Tibial nerve (tissue), 4 donors: ENCODE results near the gene APP. TPM values are rescaled to one million over a fixed set of nuclear protein-coding genes. Genes with fewer than 3 reads are reported as not detected.

Experiments used
- DNase-seq, 2 donors: peaks; one replicate each; pipeline ENCODE4 v3.0.0-alpha.2; 2019; ENCODE audit warnings: low spot score in 2 of 2
- H3K27ac ChIP-seq, 4 donors: fragments of 200-600 bp; sonication (generic) in 3 of 4; one replicate each; pipeline ENCODE4 v1.5.1; 2017 to 2019; ENCODE audit warnings: mild to moderate bottlenecking in 1 of 4
- H3K27me3 ChIP-seq, 2 donors: fragments of 200-600 bp; sonication (generic) in 1 of 2; one replicate each; pipeline versions ENCODE4 v1.5.1 to v1.6.0; 2017 to 2019
- H3K36me3 ChIP-seq, 3 donors: fragments of 200-600 bp; sonication (generic); one replicate each; pipeline ENCODE4 v1.5.1; 2018 to 2019
- H3K4me1 ChIP-seq, 4 donors: fragments of 200-600 bp; sonication (generic) in 3 of 4; one replicate each; pipeline ENCODE4 v1.5.1; 2017 to 2019
- H3K4me3 ChIP-seq, 4 donors: fragments of 200-600 bp; sonication (generic) in 3 of 4; one replicate each; pipeline ENCODE4 v1.5.1; 2017 to 2019; ENCODE audit warnings: mild to moderate bottlenecking in 1 of 4, moderate library complexity in 1 of 4
- H3K9me3 ChIP-seq, 4 donors: fragments of 200-600 bp; sonication (generic) in 3 of 4; one replicate each; pipeline ENCODE4 v1.5.1; 2017 to 2019
- EP300 ChIP-seq, 2 donors: sonication (generic); formaldehyde crosslinking; IDR thresholded peaks; one replicate each; pipeline ENCODE4 v1.6.1; 2017; ENCODE audit warnings: antibody characterized with exemption in 2 of 2, mild to moderate bottlenecking in 1 of 2
- POLR2A ChIP-seq, 2 donors: fragments of 450-650 bp; IDR thresholded peaks; one replicate each; pipeline ENCODE4 v1.6.1; 2017; ENCODE audit warnings: antibody characterized with exemption in 2 of 2, mild to moderate bottlenecking in 2 of 2, moderate library complexity in 2 of 2
- WGBS, 2 donors: methylation state at CpG; one replicate each; pipeline ENCODE4 v1.1.5; 2018; 5-methylcytosine and 5-hydroxymethylcytosine counted together
- total RNA-seq, 4 donors: library from RNA; depleted of rRNA; stranded (reverse); fragments of >200 nt; gene quantifications; one replicate each; pipeline ENCODE4 v1.1.0, GENCODE V29; 2016
- TF ChIP-seq, protein P1 (sequence below), 5 experiments: fragments of 200-600 bp in 3 of 5; fragments of 450-650 bp in 2 of 5; sonication (generic) in 3 of 5; IDR thresholded peaks; one replicate each; pipeline ENCODE4 v1.5.1; 2016 to 2019; ENCODE audit warnings: antibody characterized with exemption in 5 of 5, mild to moderate bottlenecking in 3 of 5, moderate library complexity in 2 of 5

The APP gene
- total RNA-seq, 4 donors from 2014 or later, result 271 to 327 (median 293) TPM

- H3K9me3 ChIP-seq, result no peaks in the 10 kb centered on the region
- peaks cover 0 to 13% (median 0%) of the 10 kb centered on the region in 3 donors for H3K36me3 ChIP-seq
- H3K27me3 ChIP-seq, result no peaks in the 10 kb centered on the region
- no peak for TF ChIP-seq POLR2A (IDR thresholded peaks at IDR 0.05)
- TF ChIP-seq, protein P1, sequence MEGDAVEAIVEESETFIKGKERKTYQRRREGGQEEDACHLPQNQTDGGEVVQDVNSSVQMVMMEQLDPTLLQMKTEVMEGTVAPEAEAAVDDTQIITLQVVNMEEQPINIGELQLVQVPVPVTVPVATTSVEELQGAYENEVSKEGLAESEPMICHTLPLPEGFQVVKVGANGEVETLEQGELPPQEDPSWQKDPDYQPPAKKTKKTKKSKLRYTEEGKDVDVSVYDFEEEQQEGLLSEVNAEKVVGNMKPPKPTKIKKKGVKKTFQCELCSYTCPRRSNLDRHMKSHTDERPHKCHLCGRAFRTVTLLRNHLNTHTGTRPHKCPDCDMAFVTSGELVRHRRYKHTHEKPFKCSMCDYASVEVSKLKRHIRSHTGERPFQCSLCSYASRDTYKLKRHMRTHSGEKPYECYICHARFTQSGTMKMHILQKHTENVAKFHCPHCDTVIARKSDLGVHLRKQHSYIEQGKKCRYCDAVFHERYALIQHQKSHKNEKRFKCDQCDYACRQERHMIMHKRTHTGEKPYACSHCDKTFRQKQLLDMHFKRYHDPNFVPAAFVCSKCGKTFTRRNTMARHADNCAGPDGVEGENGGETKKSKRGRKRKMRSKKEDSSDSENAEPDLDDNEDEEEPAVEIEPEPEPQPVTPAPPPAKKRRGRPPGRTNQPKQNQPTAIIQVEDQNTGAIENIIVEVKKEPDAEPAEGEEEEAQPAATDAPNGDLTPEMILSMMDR (IDR thresholded peaks at IDR 0.05), result no peak
- no peak for TF ChIP-seq EP300 (IDR thresholded peaks at IDR 0.05)
- DNase-seq, result no peak
- H3K4me3 ChIP-seq, result no peak overlapping the region
- peaks cover 0 to 15% (median 4%) of the 10 kb centered on the region in 4 donors for H3K4me1 ChIP-seq
- no peak overlapping the region for H3K27ac ChIP-seq
- WGBS, 2 donors, result 62 to 70% methylated on average over 3 of the region's 3 CpGs
These were observed 210.8 kb downstream of the APP start for GRCh38 chr21:25959799-25960198.

GRCh38 chr21:25956993-25957714 is 213.4 kb downstream of the APP start:
- WGBS, 2 donors, result 27 to 31% methylated on average over 2 of the region's 2 CpGs
- Histone ChIP-seq H3K9me3 (no peaks in the 10 kb centered on the region), H3K4me3 (no peak overlapping the region), H3K4me1 (peaks cover 0 to 23% (median 4%) of the 10 kb centered on the region in 4 donors), H3K36me3 (peaks cover 0 to 26% (median 0%) of the 10 kb centered on the region in 3 donors), H3K27ac (peak overlapping the region in 2 of 4 donors; percentile 11 to 55), H3K27me3 (no peaks in the 10 kb centered on the region)
- TF ChIP-seq EP300 (IDR thresholded peaks at IDR 0.05), result peak in 1 of 2 donors; percentile 24
- no peak for TF ChIP-seq POLR2A (IDR thresholded peaks at IDR 0.05)
- TF ChIP-seq, protein P1 (IDR thresholded peaks at IDR 0.05), result no peak
- DNase-seq, result no peak

- Histone ChIP-seq H3K27me3 (no peaks in the 10 kb centered on the region), H3K36me3 (peaks cover 0 to 29% (median 0%) of the 10 kb centered on the region in 3 donors), H3K4me1 (peaks cover 0 to 18% (median 4%) of the 10 kb centered on the region in 4 donors), H3K9me3 (no peaks in the 10 kb centered on the region), H3K27ac (no peak overlapping the region), H3K4me3 (no peak overlapping the region)
- TF ChIP-seq EP300 (IDR thresholded peaks at IDR 0.05) (no peak), POLR2A (IDR thresholded peaks at IDR 0.05) (no peak)
- TF ChIP-seq, protein P1 (IDR thresholded peaks at IDR 0.05), result no peak
- WGBS, 2 donors, result 96% methylated on average over 11 of the region's 11 CpGs
- DNase-seq, result no peak
These were observed 214.9 kb downstream of the APP start for GRCh38 chr21:25955646-25956045.

GRCh38 chr21:25953659-25954058 is 216.9 kb downstream of the APP start:
- peak in 1 of 2 donors; percentile 24 for TF ChIP-seq EP300 (IDR thresholded peaks at IDR 0.05)
- no peak for TF ChIP-seq POLR2A (IDR thresholded peaks at IDR 0.05)
- TF ChIP-seq, protein P1 (IDR thresholded peaks at IDR 0.05), result no peak
- WGBS, 2 donors, result 55 to 61% methylated on average over 2 of the region's 2 CpGs
- Histone ChIP-seq H3K4me1 (peaks cover 0 to 28% (median 7%) of the 10 kb centered on the region in 4 donors), H3K9me3 (no peaks in the 10 kb centered on the region), H3K36me3 (peaks cover 0 to 24% (median 0%) of the 10 kb centered on the region in 3 donors), H3K4me3 (no peak overlapping the region), H3K27ac (peak overlapping the region in 3 of 4 donors; percentile 2 to 66 (median 49)), H3K27me3 (no peaks in the 10 kb centered on the region)
- DNase-seq, result no peak

DNA sequence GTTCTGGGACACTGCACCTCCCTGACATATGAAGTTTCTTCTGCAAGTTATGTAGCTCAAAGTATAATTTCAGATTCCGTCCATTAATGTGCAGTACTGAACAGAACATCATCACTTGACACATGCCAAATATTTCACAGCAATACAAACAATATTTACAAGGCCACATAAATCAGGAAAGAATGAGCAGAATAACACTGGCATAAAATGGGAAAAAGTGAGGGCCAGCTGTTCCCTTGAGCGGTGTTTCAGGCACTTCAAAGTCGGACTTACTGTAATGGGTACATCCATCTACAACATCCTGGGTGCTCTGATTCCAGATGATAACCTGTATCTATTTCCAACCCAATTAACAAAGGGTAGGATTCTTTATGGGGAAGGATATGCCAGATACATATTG is 217.4 kb downstream of the APP start:
- Histone ChIP-seq H3K27me3 (no peaks in the 10 kb centered on the region), H3K27ac (peak overlapping the region in 2 of 4 donors; percentile 49 to 66), H3K36me3 (peaks cover 0 to 22% (median 0%) of the 10 kb centered on the region in 3 donors), H3K4me1 (peaks cover 0 to 32% (median 8%) of the 10 kb centered on the region in 4 donors), H3K4me3 (no peak overlapping the region), H3K9me3 (no peaks in the 10 kb centered on the region)
- WGBS, 2 donors, result 91 to 93% methylated on average over 3 of the region's 3 CpGs
- TF ChIP-seq, protein P1 (IDR thresholded peaks at IDR 0.05), result no peak
- TF ChIP-seq EP300 (IDR thresholded peaks at IDR 0.05), result no peak
- no peak for TF ChIP-seq POLR2A (IDR thresholded peaks at IDR 0.05)
- DNase-seq, result no peak
